Breast epithelium (tissue), 4 donors: ENCODE data around the gene MAP3K5. TPM values are rescaled to one million over a fixed set of nuclear protein-coding genes. Genes with fewer than 3 reads are reported as not detected.

Source experiments
- DNase-seq, 2 donors: peaks; one replicate each; pipeline ENCODE4 v3.0.0-alpha.2; 2019; ENCODE audit warnings: low spot score in 2 of 2
- H3K27ac ChIP-seq, 2 donors: fragments of 200-600 bp; sonication (generic) in 1 of 2; one replicate each; pipeline ENCODE4 v1.5.1; 2016 to 2019; ENCODE audit warnings: mild to moderate bottlenecking in 1 of 2
- H3K27me3 ChIP-seq, 2 donors: fragments of 200-600 bp; sonication (generic) in 1 of 2; one replicate each; pipeline versions ENCODE4 v1.5.1 to v1.6.0; 2017 to 2019; ENCODE audit warnings: control low read depth in 1 of 2, mild to moderate bottlenecking in 1 of 2
- H3K36me3 ChIP-seq: fragments of 200-600 bp; one replicate; pipeline ENCODE4 v1.5.1; 2019
- H3K4me1 ChIP-seq, 2 donors: fragments of 200-600 bp; sonication (generic); one replicate each; pipeline ENCODE4 v1.5.1; 2016 to 2019; ENCODE audit warnings: control low read depth in 1 of 2
- H3K4me3 ChIP-seq, 3 donors: fragments of 200-600 bp; sonication (generic); 1 replicate in 2 of 3; 2 replicates in 1 of 3; pipeline ENCODE4 v1.5.1; 2016 to 2019; ENCODE audit warnings: mild to moderate bottlenecking in 3 of 3, moderate library complexity in 2 of 3
- H3K9me3 ChIP-seq, 2 donors: fragments of 200-600 bp; sonication (generic) in 1 of 2; one replicate each; pipeline ENCODE4 v1.5.1; 2016 to 2019; ENCODE audit warnings: control low read depth in 1 of 2
- POLR2A ChIP-seq: fragments of 450-650 bp; IDR thresholded peaks from one replicate; pipeline ENCODE4 v1.6.1; 2016; ENCODE audit warnings: antibody characterized with exemption, mild to moderate bottlenecking, moderate library complexity
- POLR2AphosphoS5 ChIP-seq, 3 donors: sonication (generic); formaldehyde crosslinking; IDR thresholded peaks; one replicate each; pipeline ENCODE4 v1.6.1; 2017; ENCODE audit warnings: antibody characterized with exemption in 3 of 3
- intact Hi-C: fragments of 100-400 bp; cut with DNase I; formaldehyde crosslinking; loops from one replicate; pipeline ENCODE4 v1.15.1; 2023; ENCODE audit warnings: low total_unique reads
- total RNA-seq, 3 donors: library from RNA; depleted of rRNA; stranded (reverse); fragments of >200 nt; gene quantifications; one replicate each; pipeline ENCODE4 v1.1.0, GENCODE V29; 2016
- TF ChIP-seq, protein P1 (sequence below), 3 donors: fragments of 450-650 bp; IDR thresholded peaks; one replicate each; pipeline ENCODE4 v1.5.1; 2016 to 2017; ENCODE audit warnings: antibody characterized with exemption in 3 of 3, mild to moderate bottlenecking in 3 of 3, moderate library complexity in 3 of 3

MAP3K5 gene
- total RNA-seq, 3 donors from 2014 or later, result 18.6 to 40.0 (median 33.2) TPM

DNA sequence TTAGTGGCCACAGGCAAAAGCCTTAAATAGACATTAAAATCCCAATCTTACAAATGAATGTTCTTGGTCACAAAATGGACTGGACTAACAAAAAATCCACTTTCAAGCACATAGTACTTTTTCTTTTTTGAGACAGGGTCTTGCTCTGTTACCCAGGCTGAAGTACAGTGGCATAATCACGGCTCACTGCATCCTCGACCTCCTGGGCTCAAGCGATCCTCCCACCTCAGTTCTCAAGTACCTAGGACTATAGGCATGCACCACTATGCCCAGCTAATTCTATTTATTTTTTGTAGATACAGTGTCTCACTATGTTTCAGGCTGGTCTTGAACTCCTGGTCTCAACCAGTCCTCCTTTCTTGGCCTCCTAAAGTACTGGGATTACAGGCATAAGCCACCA, 59.4 kb downstream of the MAP3K5 start:
- H3K4me1 ChIP-seq, result no peaks in the 10 kb centered on the region
- H3K9me3 ChIP-seq, result no peaks in the 10 kb centered on the region
- no peaks in the 10 kb centered on the region for H3K27me3 ChIP-seq
- intact Hi-C loops, result no loop called here
- no peaks in the 10 kb centered on the region for H3K36me3 ChIP-seq
- no peak overlapping the region for H3K4me3 ChIP-seq
- no peak overlapping the region for H3K27ac ChIP-seq
- no peak for DNase-seq
- TF ChIP-seq POLR2AphosphoS5 (IDR thresholded peaks at IDR 0.05) (no peak), POLR2A (no peak)
- TF ChIP-seq, protein P1, sequence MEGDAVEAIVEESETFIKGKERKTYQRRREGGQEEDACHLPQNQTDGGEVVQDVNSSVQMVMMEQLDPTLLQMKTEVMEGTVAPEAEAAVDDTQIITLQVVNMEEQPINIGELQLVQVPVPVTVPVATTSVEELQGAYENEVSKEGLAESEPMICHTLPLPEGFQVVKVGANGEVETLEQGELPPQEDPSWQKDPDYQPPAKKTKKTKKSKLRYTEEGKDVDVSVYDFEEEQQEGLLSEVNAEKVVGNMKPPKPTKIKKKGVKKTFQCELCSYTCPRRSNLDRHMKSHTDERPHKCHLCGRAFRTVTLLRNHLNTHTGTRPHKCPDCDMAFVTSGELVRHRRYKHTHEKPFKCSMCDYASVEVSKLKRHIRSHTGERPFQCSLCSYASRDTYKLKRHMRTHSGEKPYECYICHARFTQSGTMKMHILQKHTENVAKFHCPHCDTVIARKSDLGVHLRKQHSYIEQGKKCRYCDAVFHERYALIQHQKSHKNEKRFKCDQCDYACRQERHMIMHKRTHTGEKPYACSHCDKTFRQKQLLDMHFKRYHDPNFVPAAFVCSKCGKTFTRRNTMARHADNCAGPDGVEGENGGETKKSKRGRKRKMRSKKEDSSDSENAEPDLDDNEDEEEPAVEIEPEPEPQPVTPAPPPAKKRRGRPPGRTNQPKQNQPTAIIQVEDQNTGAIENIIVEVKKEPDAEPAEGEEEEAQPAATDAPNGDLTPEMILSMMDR (IDR thresholded peaks at IDR 0.05), result no peak

DNA sequence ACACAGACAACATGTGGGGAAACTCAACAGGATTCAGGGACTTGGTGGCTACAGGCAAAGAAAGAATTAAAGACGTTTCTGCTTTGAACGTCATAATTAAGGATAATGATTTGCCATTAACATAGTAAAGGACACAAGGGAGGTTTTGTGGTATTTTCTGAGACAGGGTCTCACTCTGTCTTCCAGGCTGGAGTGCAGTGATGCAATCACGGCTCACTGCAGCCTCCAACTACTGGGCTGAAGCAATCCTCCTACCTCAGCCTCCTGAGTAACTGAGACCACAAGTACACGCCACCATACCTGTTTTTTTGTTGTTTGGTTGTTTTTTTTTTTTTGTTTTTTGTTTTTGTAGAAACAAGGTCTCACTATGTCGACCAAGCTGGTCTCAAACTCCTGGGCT, 62.4 kb downstream of the MAP3K5 start:
- no peak for DNase-seq
- intact Hi-C loops, result no loop called here
- TF ChIP-seq, protein P1 (IDR thresholded peaks at IDR 0.05), result no peak
- TF ChIP-seq POLR2A (no peak), POLR2AphosphoS5 (IDR thresholded peaks at IDR 0.05) (no peak)

DNA sequence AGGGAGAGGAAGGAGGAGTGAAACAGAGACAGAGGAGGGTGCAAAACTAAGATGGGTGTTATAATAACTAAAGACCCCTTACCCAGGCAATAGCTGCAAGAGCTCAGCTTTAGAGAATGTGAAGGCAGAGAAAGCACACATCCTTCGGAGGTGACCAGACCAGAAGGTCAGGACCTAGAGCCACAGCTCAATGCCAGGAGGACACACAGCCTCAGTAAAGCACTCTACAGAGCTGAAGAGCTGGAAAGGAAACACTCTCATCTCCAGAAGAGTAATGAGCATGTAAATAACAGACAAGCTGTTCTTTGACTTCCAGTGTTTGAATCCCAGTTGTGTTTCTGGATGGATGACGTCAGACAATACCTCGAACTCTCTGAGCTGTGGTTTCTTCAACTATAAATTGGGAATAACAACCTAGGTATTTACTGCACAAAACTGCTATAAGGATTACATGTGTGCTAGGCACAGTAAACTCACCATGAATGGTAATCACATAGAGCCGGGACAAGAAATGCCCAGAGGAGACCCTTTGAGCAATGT, 63.2 kb downstream of the MAP3K5 start:
- intact Hi-C loops, result no loop called here
- no peaks in the 10 kb centered on the region for H3K9me3 ChIP-seq
- no peaks in the 10 kb centered on the region for H3K36me3 ChIP-seq
- DNase-seq, result no peak
- H3K4me3 ChIP-seq, result no peak overlapping the region
- no peak for TF ChIP-seq POLR2A
- TF ChIP-seq POLR2AphosphoS5 (IDR thresholded peaks at IDR 0.05), result no peak
- TF ChIP-seq, protein P1 (IDR thresholded peaks at IDR 0.05), result no peak
- H3K27me3 ChIP-seq, result no peaks in the 10 kb centered on the region
- no peak overlapping the region for H3K27ac ChIP-seq
- H3K4me1 ChIP-seq, result no peaks in the 10 kb centered on the region

More for the DNA sequence above, 62.4 kb downstream of the MAP3K5 start:
- H3K27ac ChIP-seq, result no peak overlapping the region
- H3K36me3 ChIP-seq, result no peaks in the 10 kb centered on the region
- H3K9me3 ChIP-seq, result no peaks in the 10 kb centered on the region
- no peaks in the 10 kb centered on the region for H3K4me1 ChIP-seq
- H3K27me3 ChIP-seq, result no peaks in the 10 kb centered on the region
- no peak overlapping the region for H3K4me3 ChIP-seq

DNA sequence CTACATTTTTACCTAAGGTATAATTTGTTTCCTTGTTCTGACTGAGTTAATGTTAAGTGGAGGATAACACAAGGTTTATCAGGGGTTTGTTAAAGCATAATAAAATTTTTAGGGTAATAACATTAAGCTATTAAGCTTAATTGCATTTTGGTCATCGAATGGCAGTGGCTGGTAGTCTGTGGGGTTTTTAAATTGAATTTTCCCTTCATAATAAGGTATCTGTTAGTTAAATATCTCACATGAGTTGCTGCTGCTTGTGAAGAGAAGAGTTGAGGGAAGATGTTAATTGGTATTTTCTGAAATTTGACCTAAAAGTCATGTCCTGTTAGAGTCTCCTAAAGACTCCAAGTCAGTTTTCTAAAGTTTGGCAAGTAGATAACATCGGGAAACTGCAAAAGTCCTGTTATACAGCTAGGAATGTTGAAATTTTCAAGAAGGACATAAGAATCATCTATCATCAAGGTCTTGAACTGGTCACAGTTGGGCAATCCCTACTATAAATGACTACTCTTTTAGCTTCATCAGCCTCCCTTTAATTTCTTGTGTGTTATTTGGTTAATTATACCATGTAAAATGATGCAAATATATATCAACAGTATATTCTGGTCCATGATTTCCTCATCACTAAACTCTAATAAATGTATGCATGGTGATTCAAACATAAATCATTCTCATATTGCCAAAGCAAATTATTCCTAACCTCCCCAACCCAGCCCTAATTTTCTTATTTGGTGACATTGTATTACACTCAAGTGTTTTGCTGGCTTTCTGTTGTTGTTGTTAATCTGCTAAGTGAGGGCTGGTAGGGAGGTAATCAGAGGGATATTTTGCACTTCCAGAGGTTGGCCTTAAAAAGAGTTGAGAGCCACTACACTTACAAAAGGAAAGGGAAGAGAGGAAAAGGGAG, 64.0 kb downstream of the MAP3K5 start:
- TF ChIP-seq, protein P1 (IDR thresholded peaks at IDR 0.05), result no peak
- TF ChIP-seq POLR2A, result no peak
- TF ChIP-seq POLR2AphosphoS5 (IDR thresholded peaks at IDR 0.05), result no peak
- Histone ChIP-seq H3K27ac (no peak overlapping the region), H3K4me3 (no peak overlapping the region), H3K9me3 (no peaks in the 10 kb centered on the region), H3K36me3 (no peaks in the 10 kb centered on the region), H3K4me1 (no peaks in the 10 kb centered on the region), H3K27me3 (no peaks in the 10 kb centered on the region)
- no peak for DNase-seq
- intact Hi-C loops, result no loop called here
